SK-N-DZ (cell line): ENCODE results near the gene NCR2. TPM values are rescaled to one million over a fixed set of nuclear protein-coding genes. Genes with fewer than 3 reads are reported as not detected.
"Not testable (repeated sequence)": the region's sequence is repeated elsewhere in the genome, so short reads cannot be mapped to it uniquely, and the experiment has no call there.

Experiments used
- DNase-seq: peaks from one replicate; pipeline ENCODE4 v3.0.0-alpha.2; 2015; ENCODE audit warnings: low spot score
- polyA plus RNA-seq, 2 experiments: library from polyadenylated mRNA; depleted of rRNA; stranded (reverse); fragments of >200 nt; gene quantifications; 2 replicates each; pipeline ENCODE4 v1.2.3, GENCODE V29; 2014

The NCR2 gene, protein sequence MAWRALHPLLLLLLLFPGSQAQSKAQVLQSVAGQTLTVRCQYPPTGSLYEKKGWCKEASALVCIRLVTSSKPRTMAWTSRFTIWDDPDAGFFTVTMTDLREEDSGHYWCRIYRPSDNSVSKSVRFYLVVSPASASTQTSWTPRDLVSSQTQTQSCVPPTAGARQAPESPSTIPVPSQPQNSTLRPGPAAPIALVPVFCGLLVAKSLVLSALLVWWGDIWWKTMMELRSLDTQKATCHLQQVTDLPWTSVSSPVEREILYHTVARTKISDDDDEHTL
- not detected in 2 replicates for polyA plus RNA-seq (2014; cell fraction: cytosol; rRNA removed)
- not detected in 2 replicates for polyA plus RNA-seq (2014; cell fraction: nucleus; rRNA removed)

DNA sequence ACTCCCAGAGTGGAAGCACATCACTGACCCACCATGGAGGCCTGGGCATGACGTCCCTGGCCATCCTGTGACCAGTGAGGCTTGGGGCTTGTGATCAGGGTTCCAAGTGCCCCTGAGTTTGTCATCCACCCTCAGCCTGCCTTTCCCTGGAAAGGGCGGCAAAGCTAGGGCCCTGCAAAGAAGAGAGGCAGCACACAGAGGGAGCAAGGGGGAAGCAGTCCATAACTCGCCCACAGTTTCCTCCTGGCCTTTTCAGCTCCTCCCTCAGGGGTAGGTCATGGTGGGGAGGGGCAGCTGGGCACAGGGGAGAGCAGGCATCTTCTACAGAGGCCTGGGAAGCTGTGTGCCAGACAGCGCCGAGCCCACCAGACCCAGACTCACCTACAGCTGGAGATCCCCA, at the start of gene NCR2:
NCR2 (plus strand) TSS at position 313 of the 400 bp plus-strand sequence. CDS start 269 bp downstream, outside the sequence.
- DNase-seq = no peak

DNA sequence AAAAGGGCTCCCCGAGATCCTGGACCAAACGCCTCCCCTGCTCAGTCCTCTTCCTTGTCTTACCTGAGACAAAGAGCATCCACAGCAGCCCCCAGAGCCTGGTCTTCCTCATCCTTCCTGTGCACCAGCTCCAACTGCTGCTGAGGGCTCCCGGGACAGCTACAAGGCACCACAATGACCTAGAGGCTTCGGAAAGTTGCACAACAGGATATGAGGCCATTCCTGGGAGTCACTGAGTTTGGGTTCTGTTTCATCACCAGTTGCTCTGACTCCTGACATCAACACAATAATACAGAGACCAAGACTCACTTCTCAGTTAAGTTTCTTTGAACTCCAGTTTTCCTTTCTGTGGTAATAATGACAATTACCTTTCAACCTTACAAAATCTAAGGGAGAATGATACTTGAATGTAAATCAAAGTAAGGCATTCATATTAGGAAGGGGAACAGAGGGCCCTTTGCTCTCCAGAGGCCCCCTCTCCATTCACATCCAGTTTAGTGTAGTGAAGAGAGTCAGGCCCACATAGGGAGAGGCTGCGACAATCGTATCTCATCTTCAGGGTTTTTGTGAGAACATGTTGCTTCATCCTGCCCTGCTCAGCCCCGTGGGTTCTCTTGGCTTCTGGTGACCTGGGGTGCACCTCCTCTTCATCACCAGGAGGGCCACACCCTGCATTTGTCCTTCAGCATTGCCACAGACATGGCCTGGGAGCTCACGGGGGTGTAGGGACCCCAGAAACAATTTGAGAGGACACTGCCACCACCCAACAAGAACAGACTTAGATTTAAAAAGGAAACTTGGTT, 48.7 kb upstream of the NCR2 start, which contains the start of gene TREM1:
TREM1 (minus strand) TSS at position 139 of the 803 bp plus-strand sequence; CDS start at position 112, 27 bp downstream.
- no peak for DNase-seq

DNA sequence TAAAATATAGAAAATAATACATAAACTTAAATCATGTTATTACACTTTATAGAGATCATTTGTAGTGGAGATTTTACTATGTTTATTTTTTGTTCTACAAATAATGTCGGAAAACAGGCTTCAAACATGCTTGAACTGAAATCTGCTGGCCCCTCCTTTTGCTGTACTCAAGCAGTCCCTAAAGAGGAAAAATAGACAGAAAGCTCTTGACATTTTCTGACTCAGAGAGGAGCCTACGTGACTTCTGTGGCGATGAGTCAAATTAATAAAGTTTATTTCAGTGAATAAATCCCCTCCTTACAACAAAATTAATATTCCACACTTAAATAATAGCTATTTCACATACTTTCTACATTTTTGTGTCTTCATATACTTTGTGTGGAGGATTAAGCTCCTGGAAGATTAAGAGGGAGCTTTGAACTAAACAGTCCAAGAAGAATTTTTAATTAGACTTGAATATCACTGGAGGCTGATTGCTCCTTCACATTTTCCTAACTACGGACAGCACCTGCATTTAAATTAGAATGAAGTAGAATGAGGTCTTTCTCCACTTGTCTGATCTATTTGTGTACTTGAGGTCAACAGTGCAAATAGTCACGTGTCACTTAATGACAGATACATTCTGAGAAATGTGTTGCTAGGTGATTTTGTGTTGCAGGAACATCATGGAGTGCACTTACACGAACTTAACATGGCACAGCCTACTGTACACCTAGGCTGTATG, 47.2 kb upstream of the NCR2 start:
- no peak for DNase-seq

DNA sequence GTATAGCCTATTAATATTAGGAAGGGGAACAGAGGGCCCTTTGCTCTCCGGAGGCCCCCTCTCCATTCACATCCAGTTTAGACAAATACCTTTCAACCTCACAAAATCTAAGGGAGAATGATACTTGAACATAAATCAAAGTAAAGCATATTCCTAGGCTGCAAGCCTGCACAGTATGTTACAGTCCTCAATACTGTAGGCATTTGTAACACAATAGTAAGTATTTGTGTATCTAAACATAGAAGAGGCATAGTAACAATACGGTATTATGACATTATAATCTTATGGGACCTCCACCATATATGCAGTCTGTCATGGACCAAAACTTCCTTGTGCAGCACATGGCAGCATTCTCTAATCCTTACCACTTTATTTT, 46.7 kb upstream of the NCR2 start:
- DNase-seq = no peak

DNA sequence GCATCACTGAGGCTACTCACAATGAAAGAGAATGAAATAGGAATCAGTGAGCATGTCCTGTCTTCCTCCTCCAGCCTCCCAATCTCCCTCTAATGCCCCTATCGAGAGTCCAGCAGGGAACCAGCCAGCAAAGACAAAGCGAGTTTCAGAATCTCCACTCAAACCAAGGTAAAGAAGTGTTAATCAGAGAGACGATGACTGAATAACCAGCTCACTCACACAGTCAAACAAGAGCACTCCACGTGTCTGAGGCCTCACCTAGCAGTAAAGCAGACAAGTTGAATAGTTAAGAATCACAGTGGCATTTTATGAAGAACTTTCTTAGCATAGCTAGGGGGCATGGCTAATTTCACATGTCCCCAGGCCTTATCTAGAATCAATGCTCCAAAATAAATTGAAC, 45.6 kb upstream of the NCR2 start:
- no peak for DNase-seq

DNA sequence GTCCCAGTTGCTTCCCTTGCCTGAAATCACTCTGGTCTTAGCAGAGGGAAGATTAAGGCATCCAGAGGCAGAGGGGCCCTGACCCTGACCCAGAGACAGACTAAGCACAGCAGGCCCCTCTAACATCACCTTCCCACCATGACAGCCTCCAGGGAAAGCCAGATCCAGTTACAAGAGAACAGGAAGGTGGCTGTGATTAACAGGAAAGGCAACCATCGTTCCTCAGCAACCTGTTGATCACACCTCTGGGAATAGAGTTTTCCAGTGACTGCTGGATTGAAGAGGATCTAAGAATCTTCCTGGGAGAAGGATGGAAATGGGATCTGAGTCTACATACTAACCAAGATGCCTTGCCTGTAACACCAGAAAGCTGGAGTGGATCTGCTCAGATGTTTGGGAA, 43.7 kb upstream of the NCR2 start:
- DNase-seq = no peak

DNA sequence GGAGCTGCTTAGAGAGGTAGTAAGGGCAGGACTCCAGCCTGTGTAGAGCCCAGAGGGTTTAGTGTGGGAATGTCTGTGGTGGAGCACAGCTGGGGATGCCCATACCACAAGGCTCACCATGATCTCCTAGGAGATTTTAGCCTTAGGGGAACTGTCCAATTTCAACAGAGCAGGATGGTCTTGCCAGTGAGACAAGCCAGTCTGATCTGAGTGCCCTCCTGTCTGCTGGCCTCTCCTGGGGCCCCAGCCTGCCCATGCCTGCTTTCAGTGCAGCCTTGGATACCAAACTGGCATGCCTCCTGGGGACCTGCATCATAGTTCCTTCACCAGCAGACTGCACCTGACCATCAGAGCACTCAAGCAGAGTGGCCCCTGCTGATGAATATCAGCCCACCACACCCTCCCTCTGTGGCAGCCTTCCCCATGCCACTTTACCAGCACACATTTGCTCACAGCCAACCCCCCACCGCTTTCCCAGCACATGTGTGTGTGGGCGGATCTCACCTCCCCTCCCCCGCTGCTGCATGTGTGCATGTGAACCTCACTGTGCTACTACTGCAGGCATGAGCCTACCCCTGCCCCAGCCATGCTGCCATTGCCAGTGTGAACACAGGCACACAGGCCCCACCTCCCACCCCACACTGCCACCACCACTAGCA, 41.1 kb upstream of the NCR2 start:
- no peak for DNase-seq

DNA sequence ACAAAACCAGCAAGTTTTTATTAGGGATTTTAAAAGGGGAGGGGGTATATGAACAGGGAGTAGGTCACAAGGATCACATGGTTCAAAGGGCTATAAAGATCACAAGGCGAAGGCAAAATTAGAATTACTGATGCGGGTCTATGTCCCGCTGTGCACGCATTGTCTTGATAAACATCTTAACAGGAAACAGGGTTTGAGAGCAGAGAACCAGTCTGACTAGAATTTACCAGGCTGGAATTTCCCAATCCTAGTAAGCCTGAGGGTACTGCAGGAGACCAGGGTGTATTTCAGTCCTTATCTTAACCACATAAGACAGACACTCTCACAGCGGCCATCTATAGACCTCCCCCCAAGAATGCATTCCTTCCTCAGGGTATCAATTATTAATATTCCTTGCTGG, 38.2 kb upstream of the NCR2 start:
- DNase-seq = not testable (repeated sequence)

DNA sequence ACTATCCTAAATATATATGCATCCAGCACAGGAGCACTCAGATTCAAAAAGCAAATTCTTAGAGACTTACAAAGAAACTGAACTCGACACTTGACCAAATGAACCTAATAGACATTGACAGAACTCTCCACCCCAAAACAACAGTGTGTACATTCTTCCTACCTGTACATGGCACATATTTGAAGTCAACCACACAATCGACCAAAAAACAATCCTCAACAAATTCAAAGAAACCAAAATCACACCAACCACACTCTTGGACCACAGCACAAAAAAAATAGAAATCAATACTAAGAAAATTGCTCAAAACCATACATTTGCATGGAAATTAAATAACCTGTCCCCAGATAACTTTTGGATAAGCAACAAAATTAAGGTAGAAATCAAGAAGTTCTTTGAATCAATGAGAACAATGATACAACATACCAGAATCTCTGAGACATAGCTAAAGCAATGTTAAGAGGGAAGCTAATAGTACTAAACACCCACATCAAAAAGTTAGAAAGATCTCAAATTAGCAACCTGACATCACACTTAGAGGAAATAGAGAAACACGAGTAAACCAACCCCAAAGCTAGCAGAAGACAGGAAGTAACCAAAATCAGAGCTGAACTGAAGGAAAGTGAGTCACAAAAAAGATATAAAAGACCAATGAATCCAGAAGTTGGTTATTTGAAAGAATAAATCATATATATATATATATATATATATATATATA, 36.5 kb upstream of the NCR2 start:
- DNase-seq = no peak

DNA sequence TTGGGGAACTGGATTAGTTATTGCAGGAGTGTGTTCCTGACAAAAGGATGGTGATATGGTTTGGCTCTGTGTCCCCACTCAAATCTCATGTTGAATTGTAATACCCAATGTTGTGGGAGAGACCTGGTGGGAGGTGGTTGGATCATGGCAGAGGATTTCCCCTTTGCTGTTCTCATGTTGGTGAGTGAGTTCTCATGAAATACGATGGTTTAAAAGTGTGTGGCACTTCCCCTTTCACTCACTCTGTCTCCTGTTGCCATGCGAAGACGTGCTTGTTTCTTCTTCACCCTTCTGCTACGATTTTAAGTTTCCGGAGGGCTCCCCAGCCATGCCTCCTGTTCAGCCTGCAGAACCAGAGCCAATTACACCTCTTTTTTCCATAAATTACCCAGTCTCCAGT, 32.8 kb upstream of the NCR2 start:
- DNase-seq = no peak

DNA sequence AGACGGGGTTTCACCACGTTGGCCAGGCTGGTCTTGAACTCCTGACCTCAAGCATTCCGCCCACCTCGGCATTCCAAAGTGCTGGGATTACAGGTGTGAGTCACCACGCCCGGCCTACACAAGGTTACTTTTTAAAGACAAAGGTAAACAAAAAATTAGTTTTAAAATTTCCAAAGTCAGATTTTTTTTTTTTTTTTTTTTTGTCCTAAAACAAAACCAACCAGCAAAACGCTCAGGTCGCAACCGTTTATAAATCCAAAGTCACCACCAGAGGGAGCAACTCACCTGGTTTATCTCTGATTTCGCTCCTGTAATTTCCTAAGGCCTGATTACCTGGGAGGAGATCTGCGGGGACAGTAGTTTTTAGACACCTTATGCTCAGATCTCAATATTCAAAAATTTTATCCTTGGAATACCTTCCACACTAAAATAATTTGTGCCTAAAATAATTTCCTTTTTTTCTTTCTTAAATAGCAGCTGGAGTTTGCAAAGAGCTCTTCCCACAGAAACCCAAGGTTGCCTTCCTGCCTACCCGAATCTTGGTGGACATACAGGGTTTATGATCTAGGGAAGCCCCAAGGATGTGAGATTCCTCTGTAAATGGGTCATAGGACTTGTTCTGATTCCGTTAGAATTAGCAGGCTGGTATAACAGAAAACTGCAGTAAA, 29.1 kb upstream of the NCR2 start:
- peak; percentile 53 for DNase-seq

DNA sequence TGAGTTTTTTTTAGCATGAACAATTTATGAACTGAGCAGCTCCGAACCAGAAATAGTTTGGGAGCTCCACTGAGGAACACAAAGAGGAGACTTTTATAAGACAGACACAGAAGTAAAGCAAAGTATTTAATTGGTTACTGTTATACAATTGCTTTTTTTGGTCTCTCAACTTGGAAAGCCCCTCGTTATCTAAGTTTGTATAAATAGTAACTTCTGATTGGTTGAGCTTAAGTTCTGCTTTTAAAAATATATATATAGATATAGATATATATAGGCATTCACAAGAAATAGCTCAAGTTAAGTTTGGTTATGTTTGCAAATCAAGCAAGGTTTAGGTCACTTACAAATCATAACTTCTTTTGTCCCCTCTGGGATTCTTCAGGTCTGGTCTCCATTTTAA, 20.2 kb upstream of the NCR2 start:
- DNase-seq = no peak

DNA sequence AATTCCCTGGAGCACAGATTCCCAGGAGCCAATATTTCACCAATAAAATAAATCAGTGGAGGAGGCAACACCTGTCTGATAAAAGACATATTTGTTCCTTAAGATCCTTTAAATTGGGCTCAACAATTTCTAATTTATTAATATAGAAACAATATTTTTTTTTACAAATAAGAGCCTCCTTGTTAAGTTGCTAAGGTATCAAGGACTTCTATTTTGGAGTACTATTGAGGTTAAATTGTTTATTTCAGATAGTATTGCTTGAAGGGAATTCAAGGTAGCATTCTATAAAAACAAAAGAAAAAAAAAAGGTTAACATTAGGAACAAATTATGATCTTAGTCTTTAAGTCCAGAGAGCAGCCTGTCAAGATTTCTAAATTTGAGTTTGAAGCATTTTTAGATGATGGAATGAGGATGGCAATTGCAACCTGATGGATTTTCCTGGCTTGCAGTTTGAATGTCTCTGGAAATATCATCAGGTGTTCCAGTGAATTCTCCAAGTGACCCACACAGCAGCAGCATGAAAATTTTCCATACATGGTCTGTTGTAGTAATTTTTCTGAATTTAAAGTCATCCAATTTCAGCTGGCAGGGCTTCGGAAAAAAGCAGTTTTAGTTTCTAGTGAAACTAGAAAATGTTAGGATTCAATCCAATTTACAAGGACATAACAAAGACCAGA, 19.3 kb upstream of the NCR2 start:
- DNase-seq = no peak

DNA sequence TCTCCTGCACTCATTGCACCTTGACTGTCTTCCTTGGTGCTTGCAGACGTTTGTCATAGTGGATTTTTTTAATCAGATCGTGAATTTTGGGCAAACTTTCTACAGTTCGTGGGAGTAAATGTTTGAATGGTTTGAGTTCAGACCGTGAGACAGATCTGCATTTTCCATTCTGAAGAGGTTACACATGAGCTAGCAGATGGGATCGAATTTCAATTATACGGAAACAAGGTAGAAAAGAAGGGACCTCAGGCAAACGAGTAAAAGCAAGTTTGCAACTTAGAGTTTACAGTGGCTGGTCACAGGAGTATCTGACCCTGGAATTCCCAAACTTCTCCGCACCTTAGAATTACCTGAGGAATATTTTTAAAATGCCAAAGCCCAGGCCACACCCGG, 17.2 kb upstream of the NCR2 start:
- DNase-seq = no peak

DNA sequence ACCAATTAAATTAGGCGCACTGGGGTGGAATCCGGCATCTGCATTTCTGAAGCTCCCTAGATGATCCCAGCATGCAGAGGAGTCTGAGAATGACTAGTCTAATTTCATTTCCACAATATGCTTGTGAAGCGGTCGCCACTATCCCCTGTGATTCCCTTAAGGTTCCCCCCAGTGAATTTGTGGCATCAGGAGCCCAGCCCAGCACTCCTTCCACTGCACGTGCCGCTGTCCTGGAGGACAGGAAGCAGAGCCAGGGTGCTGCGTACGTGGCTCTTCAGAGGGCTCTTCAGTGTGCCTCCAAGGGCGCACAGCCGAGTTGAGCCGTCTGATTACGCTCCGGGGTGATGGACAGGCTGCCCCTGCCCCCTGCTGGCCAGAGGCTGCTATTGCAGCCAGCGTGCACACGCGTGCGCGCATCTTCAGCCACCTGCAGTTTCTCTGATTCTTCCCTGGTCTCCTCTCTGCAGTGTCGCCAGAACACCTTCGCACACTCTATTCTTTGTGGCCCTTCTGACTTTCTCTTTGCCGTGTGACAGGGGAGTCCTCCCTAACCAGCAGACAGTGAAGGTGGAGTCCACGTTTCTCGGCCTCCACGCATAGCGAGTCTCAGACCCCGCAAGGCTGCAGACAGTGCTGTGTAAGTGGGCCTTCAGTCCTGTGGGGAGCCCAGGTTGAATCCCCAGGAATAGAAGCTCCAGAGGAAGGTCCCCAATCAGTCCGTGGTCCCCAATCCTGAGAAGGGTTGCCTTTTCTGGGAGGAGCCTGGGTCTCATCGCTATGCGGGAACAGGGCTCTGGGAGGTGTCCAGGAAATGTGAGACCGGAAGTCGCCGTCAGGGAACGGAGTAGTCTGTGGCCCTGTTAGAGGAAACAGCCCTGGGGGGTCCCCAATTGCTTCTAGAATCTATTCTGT, 16.5 kb upstream of the NCR2 start:
- DNase-seq = peak; percentile 75

DNA sequence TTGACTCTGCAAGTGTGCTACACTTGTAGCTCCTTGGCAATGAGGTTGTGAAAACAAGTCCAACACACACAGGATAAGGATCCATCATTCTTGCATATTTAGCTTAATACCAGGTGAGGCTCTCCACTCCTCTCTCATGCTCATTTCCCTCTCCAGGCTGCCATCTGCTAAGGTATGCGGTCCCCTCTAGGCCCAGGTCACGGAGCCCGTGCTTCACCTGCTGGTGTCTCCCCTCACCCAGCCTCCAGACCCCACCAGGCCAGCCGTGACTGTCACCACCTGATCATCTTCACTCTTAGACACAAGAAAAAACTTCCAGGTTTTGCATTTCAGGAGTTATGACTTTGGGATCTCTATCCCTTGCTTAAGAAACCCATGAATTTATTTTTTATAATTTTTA, 14.2 kb upstream of the NCR2 start:
- no peak for DNase-seq

DNA sequence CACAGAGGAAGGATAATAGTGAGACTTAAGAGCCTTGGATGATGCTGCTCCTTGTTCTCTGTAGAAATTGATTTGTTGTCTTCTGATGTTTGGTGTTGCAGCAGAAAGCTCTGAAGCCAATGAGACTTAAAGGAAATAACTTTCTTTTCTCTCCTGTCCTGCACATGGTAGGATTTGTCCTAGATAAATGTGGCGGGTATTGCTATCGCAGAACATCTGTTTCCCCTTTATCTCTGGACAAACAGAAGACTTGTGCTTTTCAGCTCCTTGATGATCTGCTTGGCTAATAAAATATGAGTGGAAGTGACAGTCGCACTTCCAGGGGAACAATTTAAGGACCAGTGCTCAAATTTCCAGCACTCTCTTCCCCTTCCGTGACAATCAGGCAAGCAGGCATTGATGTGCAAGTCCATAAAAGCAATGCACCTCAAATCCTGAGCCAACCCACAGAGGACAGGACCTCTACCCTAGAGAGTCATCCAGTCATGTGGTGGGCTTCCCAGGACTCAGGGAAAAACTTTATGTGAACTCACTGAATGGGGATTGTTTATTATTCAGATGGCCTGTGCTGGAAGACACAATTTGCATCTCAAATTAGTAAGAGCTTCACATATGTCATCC, 9.9 kb upstream of the NCR2 start:
- no peak for DNase-seq

DNA sequence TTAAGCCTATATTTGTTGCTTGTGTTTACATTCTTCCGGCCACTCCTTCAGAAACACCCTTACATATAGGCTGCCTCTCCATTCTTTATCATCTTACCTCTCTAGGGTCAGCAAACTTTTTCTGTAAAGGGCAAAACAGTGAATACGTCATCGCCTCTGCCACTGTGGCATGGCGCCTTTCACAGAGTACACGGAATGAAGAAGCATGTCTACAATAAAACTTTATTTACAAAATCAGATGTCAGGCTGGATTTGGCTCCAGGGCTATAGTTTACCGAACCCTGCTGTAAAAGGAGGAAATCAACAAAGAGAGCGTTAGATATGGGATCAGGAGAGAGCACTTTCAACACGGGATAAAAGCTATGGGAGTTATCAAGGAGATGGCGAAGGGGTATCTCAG, 9.3 kb upstream of the NCR2 start:
- no peak for DNase-seq
